GM18519 (cell line): ENCODE data around the gene UNC5CL.

Experiments used
- ATAC-seq: cut with Tn5 transposase; IDR thresholded peaks from one replicate; pipeline ENCODE4 v1.9.1; 2021; ENCODE audit warnings: mild to moderate bottlenecking, moderate library complexity; ENCODE audit not compliant: unreplicated experiment, low FRiP score

Gene UNC5CL

GRCh38 chr6:41064841-41065240, 25.8 kb upstream of the UNC5CL start:
- no peak for ATAC-seq

- ATAC-seq = no peak
Observed at GRCh38 chr6:41063884-41064285, 24.9 kb upstream of the UNC5CL start.

DNA sequence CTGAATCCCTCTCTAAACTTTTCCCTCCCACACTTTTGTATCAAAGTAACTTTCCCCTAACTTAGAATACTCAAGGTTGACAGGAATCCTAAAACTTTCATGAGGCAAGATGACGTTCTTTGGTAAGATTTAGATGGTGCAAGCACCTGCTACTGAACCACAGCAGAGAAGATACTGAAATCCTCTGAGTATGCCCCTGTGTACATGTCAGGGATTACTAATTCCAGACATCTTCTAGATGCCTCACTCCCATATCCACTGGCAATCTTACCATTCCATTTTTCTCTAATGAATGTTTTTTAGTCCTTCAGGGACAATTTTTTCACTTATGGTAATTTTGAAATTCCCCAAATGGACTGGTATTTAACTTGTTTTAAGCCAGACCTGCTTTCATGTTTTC, 23.0 kb upstream of the UNC5CL start:
- ATAC-seq = no peak

- no peak for ATAC-seq
Observed at GRCh38 chr6:41061196-41061726, 22.2 kb upstream of the UNC5CL start.

DNA sequence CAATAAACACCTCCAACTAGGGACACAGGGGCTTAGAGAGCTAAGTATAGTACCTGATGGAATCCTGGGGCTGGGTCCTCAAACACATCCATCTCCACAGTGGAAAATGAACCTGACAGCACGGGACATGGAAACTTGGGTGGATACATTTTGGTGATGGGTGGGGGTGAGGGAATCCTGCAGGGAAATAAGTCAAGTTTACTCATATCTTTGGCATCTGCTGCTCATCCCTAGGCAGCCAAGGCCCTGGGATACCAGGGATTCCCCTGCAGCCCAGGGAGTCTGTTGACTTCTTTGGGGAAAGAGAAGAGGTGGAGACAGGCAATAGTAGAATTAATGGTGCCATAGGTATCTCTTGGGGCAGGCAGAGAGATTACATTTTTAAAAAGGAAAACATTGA, 20.5 kb upstream of the UNC5CL start:
- ATAC-seq = no peak

- ATAC-seq = no peak
Observed at GRCh38 chr6:41058783-41059181, 19.8 kb upstream of the UNC5CL start.

DNA sequence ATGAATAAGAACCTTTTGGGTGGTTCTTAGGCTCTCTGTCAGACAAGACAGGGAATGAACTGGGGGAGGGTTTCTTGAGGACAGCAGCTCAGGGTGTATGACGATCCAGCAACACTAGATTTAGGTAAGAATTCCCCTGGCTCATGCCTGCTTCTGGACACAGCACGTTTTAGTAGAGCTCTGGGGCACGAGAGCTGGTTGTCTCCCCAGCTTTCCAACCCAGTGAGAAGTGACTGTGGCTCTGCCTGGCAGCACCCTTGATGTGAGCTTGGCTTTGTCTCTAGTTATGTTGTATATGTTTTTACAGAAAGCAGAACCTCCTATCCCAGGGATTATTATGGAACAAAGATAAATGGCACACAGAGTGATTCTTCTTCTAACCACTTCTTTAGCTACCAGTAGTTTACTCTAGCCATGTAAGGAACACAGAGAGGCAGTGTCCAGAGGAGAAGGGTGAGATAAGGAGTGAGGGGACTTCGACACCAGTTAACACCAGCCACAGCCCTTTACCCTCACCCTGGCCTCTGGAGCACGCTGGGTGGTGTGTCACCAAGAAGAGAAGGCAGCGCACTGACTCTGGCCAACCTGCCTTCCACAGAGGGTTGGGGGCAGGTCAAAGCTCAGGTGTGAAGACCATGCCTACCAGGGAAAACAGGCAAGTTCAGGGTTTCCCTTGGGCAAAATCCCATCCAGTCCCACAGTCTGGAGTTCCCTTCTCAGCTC, 17.9 kb upstream of the UNC5CL start:
- no peak for ATAC-seq

DNA sequence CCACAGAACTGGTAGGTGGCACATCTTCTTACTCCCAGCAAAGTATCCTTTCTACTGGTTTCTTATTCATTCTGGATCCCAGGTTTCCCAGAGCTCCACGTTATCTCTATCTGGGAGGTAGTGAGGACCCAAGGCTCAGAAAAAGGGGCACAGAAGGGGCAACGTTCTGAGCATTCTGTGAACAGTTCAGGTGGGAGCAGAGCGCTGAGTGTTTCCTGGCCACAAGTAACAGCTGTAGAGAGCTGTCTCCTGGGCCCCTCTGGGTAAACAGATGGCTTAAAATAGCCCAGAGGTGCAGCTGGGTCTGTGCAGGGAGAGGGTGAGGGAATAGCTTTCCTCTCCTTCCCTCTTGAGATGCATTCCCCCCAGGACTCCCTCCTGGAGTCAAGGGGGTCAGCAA, 16.1 kb upstream of the UNC5CL start:
- no peak for ATAC-seq

DNA sequence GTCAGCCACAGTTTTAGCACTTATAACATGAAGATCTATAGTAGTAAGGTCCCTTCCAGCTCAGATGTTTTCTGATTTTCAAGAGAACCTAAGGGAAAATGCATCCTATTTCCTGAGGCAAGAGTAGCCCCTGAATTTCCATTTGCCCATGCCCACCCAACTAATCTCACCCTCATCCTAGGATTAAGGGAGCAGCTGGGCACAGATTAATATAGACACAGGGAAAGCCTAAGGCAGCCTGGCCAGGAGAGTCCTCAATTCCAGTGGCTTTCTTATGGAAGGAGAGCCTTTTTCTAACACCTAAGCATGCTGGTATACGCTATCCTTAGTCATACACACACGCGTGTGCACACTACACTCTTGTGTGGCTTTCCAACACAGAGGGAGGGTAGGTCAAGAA, 15.5 kb upstream of the UNC5CL start:
- ATAC-seq = no peak

- no peak for ATAC-seq
Observed at GRCh38 chr6:41053041-41053440, 14.0 kb upstream of the UNC5CL start, which contains the start of gene APOBEC2. Gene APOBEC2, plus strand, starts transcription at chr6:41053202. Its CDS starts 146 bp downstream, at chr6:41053348.

DNA sequence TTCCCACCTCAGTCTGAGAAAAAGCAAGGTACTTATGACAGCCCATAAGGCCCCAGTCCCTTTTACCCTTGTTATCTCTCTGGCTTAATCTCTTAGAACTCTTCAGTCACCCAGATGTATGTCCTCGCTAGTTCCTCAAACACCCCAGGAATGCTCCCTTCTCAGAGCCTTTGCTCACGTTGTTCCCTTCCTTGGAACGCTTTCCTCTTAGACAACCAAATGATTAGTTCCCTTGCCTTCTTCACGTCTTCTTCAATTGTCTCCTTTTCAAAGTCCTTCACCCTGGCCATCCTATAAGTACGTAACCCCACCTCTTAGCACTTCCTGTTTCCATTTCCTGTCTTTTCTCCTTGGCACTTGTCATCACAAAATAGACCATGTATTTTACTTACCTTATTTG, 12.9 kb upstream of the UNC5CL start:
- ATAC-seq = no peak

- ATAC-seq = no peak
Observed at GRCh38 chr6:41050536-41050935, 11.5 kb upstream of the UNC5CL start.

DNA sequence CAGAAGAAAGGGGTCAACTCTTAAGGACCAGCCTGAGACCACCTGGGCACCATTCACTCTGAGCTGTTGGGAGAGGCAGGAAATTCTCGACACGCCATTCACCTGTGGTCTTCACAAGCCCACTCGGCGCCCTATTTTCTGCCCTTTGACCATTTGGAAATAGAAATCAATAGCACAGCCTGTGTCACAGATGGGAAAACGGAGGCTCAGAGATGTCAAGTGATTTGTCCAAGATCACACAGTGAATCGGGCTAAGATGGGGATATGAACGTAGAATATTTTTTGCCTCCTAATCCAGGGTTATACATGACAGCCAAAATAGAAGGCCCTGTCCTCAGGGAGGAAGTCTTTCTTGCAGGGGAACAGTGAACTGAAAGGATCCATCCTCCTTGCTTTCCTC, 10.9 kb upstream of the UNC5CL start:
- no peak for ATAC-seq

GRCh38 chr6:41049521-41049920, 10.5 kb upstream of the UNC5CL start:
- no peak for ATAC-seq

GRCh38 chr6:41047745-41048732, 9.0 kb upstream of the UNC5CL start:
- no peak for ATAC-seq

DNA sequence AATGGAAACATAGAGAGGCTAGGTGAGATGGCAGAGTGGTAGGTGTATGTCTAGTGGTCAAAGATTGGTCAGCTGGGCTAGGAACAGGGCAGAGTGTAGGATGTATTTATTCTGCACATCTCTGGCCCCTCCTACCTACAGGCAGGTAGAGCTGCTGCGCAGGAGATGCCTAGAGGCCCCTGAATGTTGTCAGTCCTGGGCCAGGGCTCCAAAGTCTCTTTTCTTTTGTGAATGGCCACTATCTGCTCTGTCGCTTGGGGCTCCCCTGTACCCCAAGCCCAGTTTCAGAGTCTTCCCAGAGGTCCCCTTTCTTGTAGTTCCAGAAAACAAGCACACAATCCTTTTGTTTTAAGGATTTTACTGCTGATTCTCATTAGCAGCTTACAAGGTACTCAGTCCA, 8.3 kb upstream of the UNC5CL start:
- no peak for ATAC-seq

GRCh38 chr6:41046084-41046483, 7.1 kb upstream of the UNC5CL start:
- no peak for ATAC-seq

GRCh38 chr6:41045664-41046063, 6.6 kb upstream of the UNC5CL start:
- no peak for ATAC-seq

DNA sequence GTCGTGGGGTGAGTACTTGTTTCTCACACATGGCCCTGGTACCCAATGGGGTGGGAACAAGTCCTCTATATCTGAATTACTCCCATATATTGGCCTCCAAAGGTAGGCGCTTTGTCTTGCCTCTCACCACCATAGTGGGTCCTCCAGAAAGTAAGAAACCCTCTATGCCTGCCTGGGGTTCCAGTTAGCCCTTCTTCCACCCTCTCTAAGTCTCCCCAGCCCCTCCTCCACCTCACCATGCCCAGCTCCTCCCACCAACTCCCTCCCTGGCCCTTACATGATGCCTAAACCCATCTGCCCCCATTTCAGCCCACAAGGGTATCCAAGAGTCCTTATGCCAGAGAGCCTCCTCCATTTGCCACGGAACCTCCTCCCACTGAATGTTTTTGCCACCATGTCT, 4.1 kb upstream of the UNC5CL start:
- ATAC-seq = no peak

DNA sequence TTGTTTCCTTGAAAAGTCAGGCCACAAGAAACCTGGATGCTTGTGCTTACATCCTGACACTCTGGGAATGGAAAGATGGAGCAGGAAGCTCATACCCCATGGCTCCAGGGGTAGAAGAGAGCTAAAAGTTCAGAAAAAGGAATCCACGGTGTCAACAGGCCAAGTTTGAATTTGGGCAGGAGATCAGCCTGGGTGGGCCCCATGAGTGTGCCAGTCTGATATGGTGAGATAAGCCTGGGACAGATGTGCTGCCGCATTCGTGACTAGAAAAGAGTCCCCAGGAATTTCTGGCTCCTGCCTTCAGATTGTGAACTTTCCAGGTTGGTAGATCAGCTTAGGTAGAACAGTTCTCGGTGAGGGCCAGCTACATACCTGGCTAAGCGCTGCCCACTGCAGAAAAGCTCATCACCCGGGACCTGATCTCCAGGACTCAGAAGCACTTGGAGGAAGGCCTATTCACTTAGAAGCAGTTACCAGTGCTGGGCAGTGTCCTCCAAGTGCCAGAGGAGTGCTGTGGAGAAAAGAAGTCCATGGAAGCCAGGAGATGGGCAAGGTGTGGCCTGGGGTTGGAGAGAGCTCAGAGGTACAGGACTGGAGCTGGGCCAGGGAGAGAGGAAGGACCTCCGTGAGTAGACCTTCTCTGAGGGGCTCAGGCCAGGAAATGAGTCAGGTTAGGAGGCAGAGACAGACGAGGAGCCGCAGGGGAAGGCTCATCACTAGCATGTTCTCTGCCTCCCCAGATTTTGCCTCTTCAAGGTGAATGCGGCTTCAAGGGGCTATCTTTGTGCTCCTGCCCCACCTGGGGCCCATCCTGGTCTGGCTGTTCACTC, 3.4 kb upstream of the UNC5CL start, which contains the start of gene TSPO2:
TSS of gene TSPO2 (plus strand) at position 242 of the 830 bp plus-strand sequence. CDS start at position 761, 519 bp downstream.
- ATAC-seq = no peak
